ENCODE measurements around the gene ZFYVE26.

ZFYVE26 gene

GRCh38 chr14:67816326-67817002 is at the start of gene ZFYVE26:
TSS of gene ZFYVE26 (minus strand) at chr14:67816590. CDS start at chr14:67815963, 627 bp downstream.
- no peak for TF ChIP-seq CTCF (conservative IDR thresholded peaks at IDR 0.05; ENCODE audit: low read depth, low read length)
- peak within 1 kb of the TSS; percentile 94 for H3K4me3 ChIP-seq (ENCODE audit: low read length)
- DNase-seq (ENCODE audit: low read depth), result peak; percentile 89

- no peak for DNase-seq (ENCODE audit: low read depth)
- H3K4me3 ChIP-seq (ENCODE audit: low read length), result no peak overlapping the region
- no peak for TF ChIP-seq CTCF (conservative IDR thresholded peaks at IDR 0.05; ENCODE audit: low read depth, low read length)
These were observed 46.8 kb upstream of the ZFYVE26 start for GRCh38 chr14:67863223-67863622.

- TF ChIP-seq CTCF (conservative IDR thresholded peaks at IDR 0.05; ENCODE audit: low read depth, low read length), result no peak
- DNase-seq (ENCODE audit: low read depth), result no peak
- H3K4me3 ChIP-seq (ENCODE audit: low read length), result no peak overlapping the region
These were observed 42.9 kb upstream of the ZFYVE26 start for GRCh38 chr14:67859169-67859749.

GRCh38 chr14:67857778-67858350 is 41.5 kb upstream of the ZFYVE26 start:
- H3K4me3 ChIP-seq (ENCODE audit: low read length), result no peak overlapping the region
- no peak for TF ChIP-seq CTCF (conservative IDR thresholded peaks at IDR 0.05; ENCODE audit: low read depth, low read length)
- no peak for DNase-seq (ENCODE audit: low read depth)

- no peak for TF ChIP-seq CTCF (conservative IDR thresholded peaks at IDR 0.05; ENCODE audit: low read depth, low read length)
- no peak for DNase-seq (ENCODE audit: low read depth)
- no peak overlapping the region for H3K4me3 ChIP-seq (ENCODE audit: low read length)
These were observed 40.4 kb upstream of the ZFYVE26 start for GRCh38 chr14:67856827-67857226.

GRCh38 chr14:67853715-67854114 is 37.3 kb upstream of the ZFYVE26 start:
- no peak overlapping the region for H3K4me3 ChIP-seq (ENCODE audit: low read length)
- no peak for DNase-seq (ENCODE audit: low read depth)
- TF ChIP-seq CTCF (conservative IDR thresholded peaks at IDR 0.05; ENCODE audit: low read depth, low read length), result no peak
